ENCODE results near the gene CSTF2T. TPM values are rescaled to one million over a fixed set of nuclear protein-coding genes. Genes with fewer than 3 reads are reported as not detected.

CSTF2T gene
- total and polyA plus RNA-seq, 7 experiments from 2014 or later, result 18.4 to 52.9 (median 25.6) TPM

- peak overlapping the region in 4 of 9 donors; percentile 14 to 92 (median 66) for H3K27ac Mint-ChIP-seq
Measured at GRCh38 chr10:51709324-51709972, 10.1 kb upstream of the CSTF2T start.

DNA sequence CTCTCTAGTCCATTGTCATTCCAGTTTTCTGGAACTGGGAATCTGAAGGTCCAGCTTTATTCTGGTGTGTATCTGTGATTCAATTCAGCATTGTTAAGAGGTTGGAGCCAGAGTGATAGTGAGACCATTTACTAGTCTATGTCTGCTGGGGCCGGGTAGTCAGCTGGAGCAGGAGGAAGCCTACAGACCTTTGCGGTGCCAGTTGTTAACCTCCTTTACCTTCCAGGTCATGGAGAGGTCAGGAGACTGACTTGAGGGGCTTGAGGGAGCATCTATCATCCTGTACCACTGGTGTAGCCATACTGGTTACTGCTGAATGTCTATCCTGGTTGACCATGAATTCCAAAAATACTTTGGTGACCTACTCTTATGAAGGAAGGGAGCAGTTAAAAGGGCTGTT is 9.2 kb upstream of the CSTF2T start:
- H3K4me1 ChIP-seq (ENCODE audit: control insufficient read depth in 2 of 2, insufficient read depth in 2 of 2, low read length in 2 of 2), result peaks cover 4 to 18% of the 10 kb centered on the region in 2 donors
- peaks cover 0 to 14% (median 0%) of the 10 kb centered on the region in 5 donors for H3K36me3 Mint-ChIP-seq
- peaks cover 9 to 55% (median 21%) of the 10 kb centered on the region in 7 donors for H3K4me1 Mint-ChIP-seq
- H3K4me3 Mint-ChIP-seq, result peak overlapping the region in 6 of 10 donors; percentile 3 to 59 (median 38)
- CTCF ChIA-PET, result interaction anchor here (1.2 kb wide), 1 partner anchor 8 kb away, joined by 4 read pairs; no protein-coding TSS in a partner anchor
- H3K36me3 ChIP-seq (ENCODE audit: control insufficient read depth in 2 of 3, insufficient read depth in 3 of 3, low read length in 3 of 3), result no peaks in the 10 kb centered on the region
- POLR2A ChIA-PET, result interaction anchor here (1.9 kb wide), 1 partner anchor 9 kb away, joined by 12 read pairs; the partner anchor contains the start of gene CSTF2T
- H3K9me3 ChIP-seq (ENCODE audit: control insufficient read depth in 2 of 3, low read length in 3 of 3), result no peaks in the 10 kb centered on the region
- ATAC-seq (no peak), DNase-seq (no peak)
- H3K27me3 Mint-ChIP-seq, result no peaks in the 10 kb centered on the region
- no peak overlapping the region for H3K27ac ChIP-seq (ENCODE audit: low read depth, low read length)
- no peak overlapping the region for H3K4me3 ChIP-seq (ENCODE audit: low read length)
- peak overlapping the region; percentile 2 to 90 (median 73) for H3K27ac Mint-ChIP-seq
- intact Hi-C loops (cut with micrococcal nuclease), result loop anchor here in 1 of 2 donors (1.0 kb wide), 1 partner anchor 8 kb away; no protein-coding TSS in a partner anchor
- peaks cover 0 to 3% (median 0%) of the 10 kb centered on the region in 11 donors for H3K9me3 Mint-ChIP-seq
- H3K27me3 ChIP-seq (ENCODE audit: control insufficient read depth in 2 of 2, insufficient read depth in 2 of 2, low read length in 2 of 2), result no peaks in the 10 kb centered on the region

More at GRCh38 chr10:51709324-51709972, 10.1 kb upstream of the CSTF2T start:
- peaks cover 0 to 3% (median 0%) of the 10 kb centered on the region in 11 donors for H3K9me3 Mint-ChIP-seq
- H3K27me3 ChIP-seq (ENCODE audit: control insufficient read depth in 2 of 2, insufficient read depth in 2 of 2, low read length in 2 of 2), result no peaks in the 10 kb centered on the region
- intact Hi-C loops (cut with micrococcal nuclease), result no loop called here
- ATAC-seq, result no peak
- peaks cover 0 to 14% (median 0%) of the 10 kb centered on the region in 5 donors for H3K36me3 Mint-ChIP-seq
- no peak overlapping the region for H3K27ac ChIP-seq (ENCODE audit: low read depth, low read length)
- DNase-seq, result no peak
- H3K27me3 Mint-ChIP-seq, result no peaks in the 10 kb centered on the region
- H3K36me3 ChIP-seq (ENCODE audit: control insufficient read depth in 2 of 3, insufficient read depth in 3 of 3, low read length in 3 of 3), result no peaks in the 10 kb centered on the region
- H3K9me3 ChIP-seq (ENCODE audit: control insufficient read depth in 2 of 3, low read length in 3 of 3), result no peaks in the 10 kb centered on the region
- ChIA-PET CTCF (interaction anchor here (1.2 kb wide), 1 partner anchor 9 kb away, joined by 4 read pairs; no protein-coding TSS in a partner anchor), POLR2A (interaction anchor here (1.9 kb wide), 1 partner anchor 10 kb away, joined by 12 read pairs; the partner anchor contains the start of gene CSTF2T)
- peaks cover 4 to 18% of the 10 kb centered on the region in 2 donors for H3K4me1 ChIP-seq (ENCODE audit: control insufficient read depth in 2 of 2, insufficient read depth in 2 of 2, low read length in 2 of 2)
- H3K4me3 Mint-ChIP-seq, result no peak overlapping the region
- H3K4me3 ChIP-seq (ENCODE audit: low read length), result no peak overlapping the region
- peaks cover 9 to 53% (median 21%) of the 10 kb centered on the region in 7 donors for H3K4me1 Mint-ChIP-seq

DNA sequence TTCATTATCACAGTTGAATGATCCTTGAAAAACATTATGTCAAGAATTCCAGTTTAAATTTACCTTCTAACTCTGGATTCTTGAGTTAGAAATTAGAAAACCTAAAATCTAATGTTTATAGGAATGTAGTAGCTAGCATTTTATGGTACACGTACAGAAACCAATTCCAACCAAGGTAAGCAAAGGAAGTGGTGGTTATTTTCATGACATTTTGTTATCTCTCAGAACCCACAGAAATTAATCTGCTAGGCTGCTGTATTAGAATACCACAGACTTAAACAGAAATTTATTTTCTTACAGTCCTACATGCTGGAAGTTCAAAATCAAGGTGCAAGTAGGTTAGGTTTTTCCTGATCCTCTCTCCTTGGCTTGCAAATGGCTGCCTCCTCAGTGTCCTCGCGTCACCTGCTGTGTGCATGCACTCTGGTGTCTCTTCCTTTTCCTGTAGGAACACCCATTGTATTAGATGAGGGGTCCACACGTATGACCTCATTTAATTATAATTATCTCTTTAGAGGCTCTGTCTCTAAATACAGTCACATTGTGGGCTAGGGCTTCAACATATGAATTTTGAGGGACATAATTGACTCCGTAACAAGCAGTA is 8.5 kb upstream of the CSTF2T start:
- H3K9me3 ChIP-seq (ENCODE audit: control insufficient read depth in 2 of 3, low read length in 3 of 3), result no peaks in the 10 kb centered on the region
- CTCF ChIA-PET, result interaction anchor here (0.6 to 1.2 kb wide), 2 partner anchors 8 to 26 kb away, joined by 3 to 4 read pairs; no protein-coding TSS in a partner anchor
- peak overlapping the region; percentile 40 for H3K27ac ChIP-seq (ENCODE audit: low read depth, low read length)
- H3K27ac Mint-ChIP-seq, result peak overlapping the region; percentile 2 to 90 (median 73)
- peak overlapping the region in 7 of 10 donors; percentile 18 to 61 (median 43) for H3K4me3 Mint-ChIP-seq
- ATAC-seq (peak; percentile 49), DNase-seq (peak in 3 of 9 donors; percentile 23 to 45 (median 26))
- intact Hi-C loops (cut with micrococcal nuclease), result loop anchor here in 1 of 2 donors (1.0 kb wide), 1 partner anchor 8 kb away; no protein-coding TSS in a partner anchor
- peaks cover 9 to 58% (median 21%) of the 10 kb centered on the region in 7 donors for H3K4me1 Mint-ChIP-seq
- peaks cover 0 to 16% (median 0%) of the 10 kb centered on the region in 5 donors for H3K36me3 Mint-ChIP-seq
- no peak overlapping the region for H3K4me3 ChIP-seq (ENCODE audit: low read length)
- H3K4me1 ChIP-seq (ENCODE audit: control insufficient read depth in 2 of 2, insufficient read depth in 2 of 2, low read length in 2 of 2), result peaks cover 4 to 18% of the 10 kb centered on the region in 2 donors
- no peaks in the 10 kb centered on the region for H3K27me3 ChIP-seq (ENCODE audit: control insufficient read depth in 2 of 2, insufficient read depth in 2 of 2, low read length in 2 of 2)
- no peaks in the 10 kb centered on the region for H3K36me3 ChIP-seq (ENCODE audit: control insufficient read depth in 2 of 3, insufficient read depth in 3 of 3, low read length in 3 of 3)
- H3K9me3 Mint-ChIP-seq, result peaks cover 0 to 3% (median 0%) of the 10 kb centered on the region in 11 donors
- POLR2A ChIA-PET, result interaction anchor here (1.9 kb wide), 1 partner anchor 9 kb away, joined by 12 read pairs; the partner anchor contains the start of gene CSTF2T
- no peaks in the 10 kb centered on the region for H3K27me3 Mint-ChIP-seq

DNA sequence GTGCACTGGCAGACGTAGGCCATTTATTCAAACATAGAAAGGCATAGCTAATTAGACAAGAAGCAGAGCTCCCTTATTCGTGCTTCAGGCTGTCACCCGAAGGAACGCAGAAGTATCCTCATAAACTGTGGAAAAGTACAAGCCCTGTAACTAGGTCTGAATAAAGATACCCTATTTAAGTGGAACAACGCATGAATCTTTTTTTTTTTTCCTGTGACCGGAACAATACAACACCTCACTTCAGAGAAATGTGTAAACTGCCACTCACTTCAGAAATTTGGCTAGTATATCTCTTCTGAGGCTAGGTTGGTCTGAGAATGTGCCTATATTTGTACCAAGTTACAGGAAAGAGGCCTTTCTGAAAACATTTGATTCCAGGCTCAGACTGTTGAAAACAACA is 8.0 kb upstream of the CSTF2T start:
- peaks cover 4 to 18% of the 10 kb centered on the region in 2 donors for H3K4me1 ChIP-seq (ENCODE audit: control insufficient read depth in 2 of 2, insufficient read depth in 2 of 2, low read length in 2 of 2)
- Mint-ChIP-seq H3K4me3 (peak overlapping the region in 6 of 10 donors; percentile 18 to 61 (median 46)), H3K9me3 (peaks cover 0 to 3% (median 0%) of the 10 kb centered on the region in 11 donors), H3K27me3 (no peaks in the 10 kb centered on the region), H3K27ac (peak overlapping the region; percentile 2 to 90 (median 73)), H3K4me1 (peaks cover 9 to 58% (median 21%) of the 10 kb centered on the region in 7 donors), H3K36me3 (peaks cover 0 to 16% (median 0%) of the 10 kb centered on the region in 5 donors)
- no peak overlapping the region for H3K4me3 ChIP-seq (ENCODE audit: low read length)
- DNase-seq, result no peak
- CTCF ChIA-PET, result interaction anchor here (0.6 kb wide), 2 partner anchors 26 to 1086 kb away, joined by 3 to 4 read pairs; no protein-coding TSS in a partner anchor
- POLR2A ChIA-PET, result interaction anchor here (0.6 kb wide), 1 partner anchor 33 kb away, joined by 3 read pairs; no protein-coding TSS in a partner anchor
- no peaks in the 10 kb centered on the region for H3K27me3 ChIP-seq (ENCODE audit: control insufficient read depth in 2 of 2, insufficient read depth in 2 of 2, low read length in 2 of 2)
- H3K9me3 ChIP-seq (ENCODE audit: control insufficient read depth in 2 of 3, low read length in 3 of 3), result no peaks in the 10 kb centered on the region
- H3K36me3 ChIP-seq (ENCODE audit: control insufficient read depth in 2 of 3, insufficient read depth in 3 of 3, low read length in 3 of 3), result no peaks in the 10 kb centered on the region
- ATAC-seq, result peak; percentile 18
- peak overlapping the region; percentile 40 for H3K27ac ChIP-seq (ENCODE audit: low read depth, low read length)
- intact Hi-C loops (cut with micrococcal nuclease), result no loop called here

- DNase-seq (no peak), ATAC-seq (no peak)
- peaks cover 0 to 20% (median 0%) of the 10 kb centered on the region in 5 donors for H3K36me3 Mint-ChIP-seq
- POLR2A ChIA-PET, result interaction anchor here (0.6 kb wide), 1 partner anchor 1084 kb away, joined by 3 read pairs; no protein-coding TSS in a partner anchor
- Histone ChIP-seq H3K36me3 (ENCODE audit: control insufficient read depth in 2 of 3, insufficient read depth in 3 of 3, low read length in 3 of 3) (no peaks in the 10 kb centered on the region), H3K9me3 (ENCODE audit: control insufficient read depth in 2 of 3, low read length in 3 of 3) (no peaks in the 10 kb centered on the region), H3K27ac (ENCODE audit: low read depth, low read length) (no peak overlapping the region), H3K4me1 (ENCODE audit: control insufficient read depth in 2 of 2, insufficient read depth in 2 of 2, low read length in 2 of 2) (peaks cover 4 to 18% of the 10 kb centered on the region in 2 donors), H3K27me3 (ENCODE audit: control insufficient read depth in 2 of 2, insufficient read depth in 2 of 2, low read length in 2 of 2) (no peaks in the 10 kb centered on the region), H3K4me3 (ENCODE audit: low read length) (no peak overlapping the region)
- intact Hi-C loops (cut with micrococcal nuclease), result no loop called here
- H3K27ac Mint-ChIP-seq, result no peak overlapping the region
- H3K9me3 Mint-ChIP-seq, result peaks cover 0 to 7% (median 0%) of the 10 kb centered on the region in 11 donors
- CTCF ChIA-PET, result interaction anchor here (0.7 kb wide), 1 partner anchor 12 kb away, joined by 3 read pairs; no protein-coding TSS in a partner anchor
- H3K27me3 Mint-ChIP-seq, result no peaks in the 10 kb centered on the region
- H3K4me3 Mint-ChIP-seq, result no peak overlapping the region
- H3K4me1 Mint-ChIP-seq, result peaks cover 9 to 55% (median 16%) of the 10 kb centered on the region in 7 donors
Measured at GRCh38 chr10:51706225-51706624, 6.8 kb upstream of the CSTF2T start.

DNA sequence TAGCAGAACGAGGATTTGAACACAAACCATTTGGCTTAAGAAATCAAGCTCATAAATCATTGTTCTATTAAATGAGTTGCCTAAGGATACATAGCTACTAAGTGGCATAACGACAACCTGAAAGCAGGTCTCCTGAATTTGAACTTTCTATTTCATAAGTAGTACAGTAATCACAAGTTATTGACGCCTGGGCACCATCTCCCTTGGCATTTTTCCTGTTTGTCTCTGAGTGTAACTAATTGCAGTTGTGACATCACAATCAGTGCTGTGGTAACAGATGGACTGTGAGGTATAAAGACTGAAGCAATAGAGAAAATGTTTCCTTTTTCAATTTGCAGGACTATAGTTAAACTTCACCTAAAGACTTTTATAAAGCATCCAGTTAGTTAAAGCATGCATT is 6.4 kb upstream of the CSTF2T start:
- no peak overlapping the region for H3K27ac Mint-ChIP-seq

More for the DNA sequence above, 6.4 kb upstream of the CSTF2T start:
- intact Hi-C loops (cut with micrococcal nuclease), result no loop called here
- Histone ChIP-seq H3K4me3 (ENCODE audit: low read length) (no peak overlapping the region), H3K27me3 (ENCODE audit: control insufficient read depth in 2 of 2, insufficient read depth in 2 of 2, low read length in 2 of 2) (no peaks in the 10 kb centered on the region), H3K27ac (ENCODE audit: low read depth, low read length) (no peak overlapping the region), H3K9me3 (ENCODE audit: control insufficient read depth in 2 of 3, low read length in 3 of 3) (no peaks in the 10 kb centered on the region), H3K4me1 (ENCODE audit: control insufficient read depth in 2 of 2, insufficient read depth in 2 of 2, low read length in 2 of 2) (peaks cover 4 to 18% of the 10 kb centered on the region in 2 donors), H3K36me3 (ENCODE audit: control insufficient read depth in 2 of 3, insufficient read depth in 3 of 3, low read length in 3 of 3) (no peaks in the 10 kb centered on the region)
- ChIA-PET POLR2A (interaction anchor here (0.6 kb wide), 1 partner anchor 1084 kb away, joined by 3 read pairs; no protein-coding TSS in a partner anchor), CTCF (interaction anchor here (0.7 kb wide), 1 partner anchor 11 kb away, joined by 3 read pairs; no protein-coding TSS in a partner anchor)
- no peak overlapping the region for H3K4me3 Mint-ChIP-seq
- no peaks in the 10 kb centered on the region for H3K27me3 Mint-ChIP-seq
- DNase-seq, result no peak
- H3K4me1 Mint-ChIP-seq, result peaks cover 9 to 56% (median 15%) of the 10 kb centered on the region in 7 donors
- peaks cover 0 to 7% (median 0%) of the 10 kb centered on the region in 11 donors for H3K9me3 Mint-ChIP-seq
- ATAC-seq, result no peak
- peaks cover 0 to 20% (median 0%) of the 10 kb centered on the region in 5 donors for H3K36me3 Mint-ChIP-seq

Data from naive thymus-derived CD4-positive, alpha-beta T cell (primary cell).